CD4-positive, alpha-beta T cell (primary cell): ENCODE results near the gene ETF1. TPM values are rescaled to one million over a fixed set of nuclear protein-coding genes. Genes with fewer than 3 reads are reported as not detected.
"Not testable (repeated sequence)": the region's sequence is repeated elsewhere in the genome, so short reads cannot be mapped to it uniquely, and the experiment has no call there.

ENCODE experiments used
- ATAC-seq: fragments of 200-7000 bp; cut with Tn5 transposase; one replicate; pipeline ENCODE4 v1.10.0; 2022; ENCODE audit warnings: mild to moderate bottlenecking; ENCODE audit not compliant: poor library complexity
- CTCF ChIA-PET: fragments of 350-600 bp; sonication (Branson Sonifier 250); formaldehyde crosslinking; loops from one replicate; lab custom pipeline; 2021; ENCODE audit warnings: antibody characterized with exemption, inconsistent platforms; lab: Charles Lee
- POLR2A ChIA-PET: fragments of 350-600 bp; sonication (Branson Sonifier 250); formaldehyde crosslinking; loops from one replicate; lab custom pipeline; 2021; ENCODE audit warnings: antibody characterized with exemption, inconsistent platforms; lab: Charles Lee
- DNase-seq, 14 experiments: peaks; one replicate each; pipeline ENCODE4 v3.0.0-alpha.2; 2013 to 2020; ENCODE audit warnings: mixed read lengths in 2 of 14
- H3K27ac ChIP-seq, 2 donors: one replicate each; pipeline versions ENCODE4 v1.5.1 to v1.7.0; 2013; ENCODE audit warnings: low read length in 2 of 2, low read depth in 1 of 2, mild to moderate bottlenecking in 1 of 2
- H3K27me3 ChIP-seq, 2 experiments: 1 replicate in 1 of 2; 2 replicates in 1 of 2; pipeline versions ENCODE4 v1.6.1 to v1.7.0; 2013; ENCODE audit warnings: low read length in 2 of 2, control low read depth in 1 of 2, mild to moderate bottlenecking in 1 of 2, moderate library complexity in 1 of 2; ENCODE audit not compliant: insufficient read depth in 2 of 2, control insufficient read depth in 1 of 2
- H3K36me3 ChIP-seq: one replicate; pipeline ENCODE4 v1.6.1; 2013; ENCODE audit warnings: low read length, control low read depth; ENCODE audit not compliant: insufficient read depth
- H3K4me1 ChIP-seq: one replicate; pipeline ENCODE4 v1.6.1; 2013; ENCODE audit warnings: low read length, control low read depth; ENCODE audit not compliant: insufficient read depth
- H3K4me3 ChIP-seq: one replicate; pipeline ENCODE4 v1.5.1; 2013; ENCODE audit warnings: mild to moderate bottlenecking, low read length, moderate library complexity
- H3K9me3 ChIP-seq, 2 experiments: 1 replicate in 1 of 2; 2 replicates in 1 of 2; pipeline versions ENCODE4 v1.6.1 to v1.7.0; 2013; ENCODE audit warnings: low read length in 2 of 2, mild to moderate bottlenecking in 2 of 2, control low read depth in 1 of 2, moderate library complexity in 1 of 2; ENCODE audit not compliant: control insufficient read depth in 1 of 2, insufficient read depth in 1 of 2
- H3K27ac Mint-ChIP-seq: one replicate; pipeline ENCODE4 v1.8.0; 2020; ENCODE audit warnings: mixed read lengths
- H3K27me3 Mint-ChIP-seq: one replicate; pipeline ENCODE4 v1.8.0; 2021; ENCODE audit warnings: mixed read lengths
- H3K36me3 Mint-ChIP-seq: one replicate; pipeline ENCODE4 v1.8.0; 2021; ENCODE audit warnings: low read depth, mixed read lengths
- H3K4me1 Mint-ChIP-seq: one replicate; pipeline ENCODE4 v1.8.0; 2021; ENCODE audit warnings: low read depth, mixed read lengths
- H3K4me3 Mint-ChIP-seq: one replicate; pipeline ENCODE4 v1.8.0; 2020; ENCODE audit warnings: mild to moderate bottlenecking, mixed read lengths
- H3K9me3 Mint-ChIP-seq: one replicate; pipeline ENCODE4 v1.8.0; 2020; ENCODE audit warnings: mixed read lengths
- intact Hi-C, 2 experiments: fragments of 100-400 bp; cut with DNase I in 1 of 2; cut with micrococcal nuclease in 1 of 2; formaldehyde crosslinking; loops; one replicate each; pipeline versions ENCODE4 v1.15.1 to v1.9.0; 2023 to 2025; cut with DNase I, micrococcal nuclease
- total RNA-seq, 174 experiments: library from RNA in 2 of 174; stranded (reverse) in 2 of 174; gene quantifications; one replicate each; pipeline ENCODE4 v1.2.3 and lab custom pipeline; 2021 to 2026
- TF ChIP-seq, protein P1 (sequence below): fragments of 200-600 bp; IDR thresholded peaks from one replicate; pipeline ENCODE4 v1.8.0; 2022; ENCODE audit warnings: antibody characterized with exemption, mild to moderate bottlenecking

Gene ETF1
- total RNA-seq, 2 experiments from 2014 or later, result 178 to 187 TPM

- no peak for ATAC-seq
- ChIA-PET POLR2A (no interaction called here), CTCF (no interaction called here)
These were observed 54.5 kb downstream of the ETF1 start for GRCh38 chr5:138488481-138488945.

GRCh38 chr5:138482638-138483037 is 60.4 kb downstream of the ETF1 start:
- no peaks in the 10 kb centered on the region for H3K36me3 Mint-ChIP-seq
- no peaks in the 10 kb centered on the region for H3K4me1 ChIP-seq
- H3K4me3 ChIP-seq, result no peak overlapping the region
- H3K9me3 ChIP-seq, result no peaks in the 10 kb centered on the region
- intact Hi-C loops, result no loop called here
- DNase-seq (no peak), ATAC-seq (no peak)
- no peaks in the 10 kb centered on the region for H3K9me3 Mint-ChIP-seq
- no peaks in the 10 kb centered on the region for H3K27me3 Mint-ChIP-seq
- no peaks in the 10 kb centered on the region for H3K27me3 ChIP-seq
- H3K4me3 Mint-ChIP-seq, result no peak overlapping the region
- H3K36me3 ChIP-seq, result no peaks in the 10 kb centered on the region
- POLR2A ChIA-PET, result no interaction called here
- CTCF ChIA-PET, result interaction anchor here (0.7 kb wide), 1 partner anchor 17 kb away, joined by 3 read pairs; no protein-coding TSS in a partner anchor
- H3K27ac Mint-ChIP-seq, result no peak overlapping the region
- TF ChIP-seq, protein P1, sequence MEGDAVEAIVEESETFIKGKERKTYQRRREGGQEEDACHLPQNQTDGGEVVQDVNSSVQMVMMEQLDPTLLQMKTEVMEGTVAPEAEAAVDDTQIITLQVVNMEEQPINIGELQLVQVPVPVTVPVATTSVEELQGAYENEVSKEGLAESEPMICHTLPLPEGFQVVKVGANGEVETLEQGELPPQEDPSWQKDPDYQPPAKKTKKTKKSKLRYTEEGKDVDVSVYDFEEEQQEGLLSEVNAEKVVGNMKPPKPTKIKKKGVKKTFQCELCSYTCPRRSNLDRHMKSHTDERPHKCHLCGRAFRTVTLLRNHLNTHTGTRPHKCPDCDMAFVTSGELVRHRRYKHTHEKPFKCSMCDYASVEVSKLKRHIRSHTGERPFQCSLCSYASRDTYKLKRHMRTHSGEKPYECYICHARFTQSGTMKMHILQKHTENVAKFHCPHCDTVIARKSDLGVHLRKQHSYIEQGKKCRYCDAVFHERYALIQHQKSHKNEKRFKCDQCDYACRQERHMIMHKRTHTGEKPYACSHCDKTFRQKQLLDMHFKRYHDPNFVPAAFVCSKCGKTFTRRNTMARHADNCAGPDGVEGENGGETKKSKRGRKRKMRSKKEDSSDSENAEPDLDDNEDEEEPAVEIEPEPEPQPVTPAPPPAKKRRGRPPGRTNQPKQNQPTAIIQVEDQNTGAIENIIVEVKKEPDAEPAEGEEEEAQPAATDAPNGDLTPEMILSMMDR, result no peak
- no peaks in the 10 kb centered on the region for H3K4me1 Mint-ChIP-seq
- H3K27ac ChIP-seq, result no peak overlapping the region

More at GRCh38 chr5:138488481-138488945, 54.5 kb downstream of the ETF1 start:
- Mint-ChIP-seq H3K9me3 (no peaks in the 10 kb centered on the region), H3K4me3 (no peak overlapping the region), H3K4me1 (peaks cover 15% of the 10 kb centered on the region), H3K27me3 (peaks cover 14% of the 10 kb centered on the region), H3K36me3 (no peaks in the 10 kb centered on the region), H3K27ac (no peak overlapping the region)
- Histone ChIP-seq H3K36me3 (no peaks in the 10 kb centered on the region), H3K9me3 (peaks cover 0 to 5% of the 10 kb centered on the region in 2 experiments), H3K4me3 (no peak overlapping the region), H3K4me1 (peaks cover 24% of the 10 kb centered on the region), H3K27ac (no peak overlapping the region), H3K27me3 (peaks cover 0 to 17% of the 10 kb centered on the region in 2 experiments)
- DNase-seq, result no peak
- TF ChIP-seq, protein P1, result no peak
- intact Hi-C loops, result no loop called here

- ChIA-PET POLR2A (no interaction called here), CTCF (no interaction called here)
- TF ChIP-seq, protein P1, result no peak
- intact Hi-C loops, result no loop called here
- H3K27me3 ChIP-seq, result no peaks in the 10 kb centered on the region
- H3K4me1 Mint-ChIP-seq, result no peaks in the 10 kb centered on the region
- no peak overlapping the region for H3K4me3 Mint-ChIP-seq
- ATAC-seq (no peak), DNase-seq (no peak)
- H3K36me3 ChIP-seq, result no peaks in the 10 kb centered on the region
- no peak overlapping the region for H3K27ac ChIP-seq
- no peaks in the 10 kb centered on the region for H3K9me3 Mint-ChIP-seq
- no peaks in the 10 kb centered on the region for H3K4me1 ChIP-seq
- H3K9me3 ChIP-seq, result no peaks in the 10 kb centered on the region
- H3K4me3 ChIP-seq, result no peak overlapping the region
- no peaks in the 10 kb centered on the region for H3K36me3 Mint-ChIP-seq
- H3K27ac Mint-ChIP-seq, result no peak overlapping the region
- no peaks in the 10 kb centered on the region for H3K27me3 Mint-ChIP-seq
These were observed 66.1 kb downstream of the ETF1 start for GRCh38 chr5:138476918-138477317.

- intact Hi-C loops, POLR2A ChIA-PET, H3K4me3 Mint-ChIP-seq, H3K4me1 Mint-ChIP-seq, H3K9me3 ChIP-seq, H3K4me3 ChIP-seq, H3K27ac Mint-ChIP-seq, H3K27me3 Mint-ChIP-seq, H3K27me3 ChIP-seq, ATAC-seq, H3K36me3 Mint-ChIP-seq, H3K9me3 Mint-ChIP-seq, CTCF ChIA-PET, H3K36me3 ChIP-seq, H3K27ac ChIP-seq, DNase-seq, H3K4me1 ChIP-seq: not testable (repeated sequence)
These were observed 69.9 kb downstream of the ETF1 start for GRCh38 chr5:138473151-138473550.
